ENCODE measurements around the gene TSC1. TPM values are rescaled to one million over a fixed set of nuclear protein-coding genes. Genes with fewer than 3 reads are reported as not detected.

Gene TSC1
- total RNA-seq, 1 donor from 2014 or later: 50.9 TPM

DNA sequence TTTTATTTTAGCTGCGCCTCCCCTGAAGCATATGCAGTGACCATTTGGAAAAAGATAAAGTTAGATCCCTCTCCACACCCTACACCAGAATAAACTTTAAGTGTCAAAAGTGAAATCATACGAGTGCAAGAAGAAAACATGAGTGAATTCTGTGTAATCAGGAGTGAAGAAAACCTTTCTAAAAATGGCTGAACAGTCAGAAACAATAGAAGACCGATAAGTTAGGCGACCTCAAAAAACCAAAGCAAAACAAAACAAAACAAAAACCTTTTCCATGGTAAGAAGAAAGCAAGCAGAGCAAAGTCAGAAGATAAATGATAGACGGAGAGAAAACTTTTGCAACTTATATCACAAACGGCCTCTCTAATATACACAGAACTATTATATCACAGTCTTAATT is 16.6 kb upstream of the TSC1 start:
- Mint-ChIP-seq H3K27me3 (ENCODE audit: low read depth) (peaks cover 32% of the 10 kb centered on the region), H3K27ac (ENCODE audit: unreplicated experiment) (no peak overlapping the region), H3K36me3 (ENCODE audit: low read depth) (no peaks in the 10 kb centered on the region), H3K4me1 (no peaks in the 10 kb centered on the region), H3K9me3 (peaks cover 2% of the 10 kb centered on the region), H3K4me3 (no peak overlapping the region)
- TF ChIP-seq, protein P1, sequence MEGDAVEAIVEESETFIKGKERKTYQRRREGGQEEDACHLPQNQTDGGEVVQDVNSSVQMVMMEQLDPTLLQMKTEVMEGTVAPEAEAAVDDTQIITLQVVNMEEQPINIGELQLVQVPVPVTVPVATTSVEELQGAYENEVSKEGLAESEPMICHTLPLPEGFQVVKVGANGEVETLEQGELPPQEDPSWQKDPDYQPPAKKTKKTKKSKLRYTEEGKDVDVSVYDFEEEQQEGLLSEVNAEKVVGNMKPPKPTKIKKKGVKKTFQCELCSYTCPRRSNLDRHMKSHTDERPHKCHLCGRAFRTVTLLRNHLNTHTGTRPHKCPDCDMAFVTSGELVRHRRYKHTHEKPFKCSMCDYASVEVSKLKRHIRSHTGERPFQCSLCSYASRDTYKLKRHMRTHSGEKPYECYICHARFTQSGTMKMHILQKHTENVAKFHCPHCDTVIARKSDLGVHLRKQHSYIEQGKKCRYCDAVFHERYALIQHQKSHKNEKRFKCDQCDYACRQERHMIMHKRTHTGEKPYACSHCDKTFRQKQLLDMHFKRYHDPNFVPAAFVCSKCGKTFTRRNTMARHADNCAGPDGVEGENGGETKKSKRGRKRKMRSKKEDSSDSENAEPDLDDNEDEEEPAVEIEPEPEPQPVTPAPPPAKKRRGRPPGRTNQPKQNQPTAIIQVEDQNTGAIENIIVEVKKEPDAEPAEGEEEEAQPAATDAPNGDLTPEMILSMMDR (conservative IDR thresholded peaks at IDR 0.05): no peak
- DNase-seq (ENCODE audit: low read depth, low spot score): no peak

DNA sequence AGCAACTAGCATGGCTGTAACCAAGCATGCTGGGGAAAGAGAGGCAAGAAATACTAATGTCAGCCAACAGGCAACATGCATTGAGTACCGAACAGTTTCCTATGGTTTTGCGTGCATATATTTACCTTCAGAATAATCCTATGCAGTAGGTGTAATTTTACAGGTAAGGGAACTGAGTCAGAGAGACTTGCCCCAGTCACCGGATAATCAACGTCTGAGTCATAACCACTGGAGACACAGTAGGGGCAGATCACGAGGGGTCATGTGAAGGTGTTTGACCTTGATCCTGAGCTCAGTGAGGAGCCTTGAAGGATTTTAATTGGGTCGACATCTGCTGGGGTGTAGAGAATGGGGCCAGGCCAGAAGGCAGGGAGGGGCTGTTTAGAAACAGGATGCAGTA is 13.4 kb upstream of the TSC1 start:
- DNase-seq (ENCODE audit: low read depth, low spot score): no peak
- H3K27me3 Mint-ChIP-seq (ENCODE audit: low read depth): peaks cover 29% of the 10 kb centered on the region
- no peaks in the 10 kb centered on the region for H3K4me1 Mint-ChIP-seq
- no peak overlapping the region for H3K27ac Mint-ChIP-seq (ENCODE audit: unreplicated experiment)
- peaks cover 2% of the 10 kb centered on the region for H3K9me3 Mint-ChIP-seq
- TF ChIP-seq, protein P1 (conservative IDR thresholded peaks at IDR 0.05): no peak
- no peaks in the 10 kb centered on the region for H3K36me3 Mint-ChIP-seq (ENCODE audit: low read depth)
- H3K4me3 Mint-ChIP-seq: no peak overlapping the region

DNA sequence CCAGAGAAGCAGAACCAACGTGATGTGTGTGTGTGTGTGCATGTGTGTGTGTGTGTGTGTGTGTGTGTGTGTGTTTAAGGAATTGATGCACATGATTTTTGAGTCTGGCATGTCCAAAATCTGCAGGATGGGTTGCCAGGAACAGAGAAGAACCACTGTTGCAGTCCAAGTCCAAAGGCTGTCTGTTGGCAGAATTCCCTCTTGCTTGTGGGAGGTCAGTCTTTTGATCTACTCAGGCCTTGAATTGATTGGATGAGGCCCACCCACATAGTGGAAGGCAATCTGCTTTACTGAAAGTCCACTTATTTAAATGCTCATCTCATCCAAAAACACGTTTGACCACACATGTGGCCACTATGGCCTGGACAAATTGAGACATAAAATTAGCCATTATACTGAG is 11.4 kb upstream of the TSC1 start:
- H3K27ac Mint-ChIP-seq (ENCODE audit: unreplicated experiment): no peak overlapping the region
- H3K36me3 Mint-ChIP-seq (ENCODE audit: low read depth): no peaks in the 10 kb centered on the region

DNA sequence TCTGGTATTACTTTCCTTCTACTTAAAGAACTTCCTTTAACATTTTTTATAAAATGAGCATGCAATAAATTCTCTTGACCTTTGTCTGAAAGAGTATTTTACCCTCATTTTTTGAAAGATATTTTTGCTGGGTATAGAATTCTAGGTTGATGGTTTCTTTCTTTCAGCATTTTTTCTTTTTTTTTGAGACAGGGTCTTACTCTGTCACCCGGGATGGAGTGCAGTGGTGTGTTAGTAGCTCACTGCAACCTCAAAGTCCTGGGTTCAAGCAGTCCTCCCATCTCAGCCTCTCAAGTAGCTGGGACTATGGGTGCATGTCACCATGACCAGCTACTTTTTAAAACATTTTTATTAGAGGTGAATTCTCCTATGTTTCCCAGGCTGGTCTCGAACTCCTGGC is 10.7 kb upstream of the TSC1 start:
- peaks cover 20% of the 10 kb centered on the region for H3K27me3 Mint-ChIP-seq (ENCODE audit: low read depth)

More for the DNA sequence above, 11.4 kb upstream of the TSC1 start:
- H3K4me1 Mint-ChIP-seq: no peaks in the 10 kb centered on the region
- H3K9me3 Mint-ChIP-seq: peaks cover 2% of the 10 kb centered on the region
- H3K4me3 Mint-ChIP-seq: no peak overlapping the region
- TF ChIP-seq, protein P1 (conservative IDR thresholded peaks at IDR 0.05): no peak
- H3K27me3 Mint-ChIP-seq (ENCODE audit: low read depth): peaks cover 23% of the 10 kb centered on the region
- DNase-seq (ENCODE audit: low read depth, low spot score): no peak

DNA sequence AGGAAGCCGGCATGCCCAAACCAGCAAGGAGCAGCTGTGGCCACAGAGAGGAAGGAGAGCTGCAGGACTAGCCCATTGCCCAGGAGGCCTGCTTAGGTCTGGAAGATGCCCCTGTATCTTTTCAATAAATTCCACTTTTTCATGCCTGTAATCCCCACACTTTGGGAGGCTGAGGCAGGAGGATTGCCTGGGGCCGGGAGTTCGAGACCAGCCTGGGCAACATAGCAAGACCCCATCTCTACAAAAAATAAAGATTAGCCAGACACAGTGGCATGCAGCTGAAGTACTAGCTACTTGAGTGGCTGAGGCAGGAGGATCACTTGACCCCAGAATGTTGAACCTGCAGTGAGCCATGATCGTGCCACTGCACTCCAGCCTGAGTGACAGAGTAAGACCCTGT is 5.3 kb upstream of the TSC1 start:
- Mint-ChIP-seq H3K4me3 (peak overlapping the region; percentile 5), H3K27ac (ENCODE audit: unreplicated experiment) (no peak overlapping the region)

More for the DNA sequence above, 10.7 kb upstream of the TSC1 start:
- Mint-ChIP-seq H3K4me1 (no peaks in the 10 kb centered on the region), H3K27ac (ENCODE audit: unreplicated experiment) (no peak overlapping the region), H3K36me3 (ENCODE audit: low read depth) (no peaks in the 10 kb centered on the region), H3K4me3 (no peak overlapping the region), H3K9me3 (peaks cover 2% of the 10 kb centered on the region)
- DNase-seq (ENCODE audit: low read depth, low spot score): no peak
- TF ChIP-seq, protein P1 (conservative IDR thresholded peaks at IDR 0.05): no peak

More for the DNA sequence above, 5.3 kb upstream of the TSC1 start:
- Mint-ChIP-seq H3K4me1 (peaks cover 10% of the 10 kb centered on the region), H3K9me3 (no peaks in the 10 kb centered on the region), H3K36me3 (ENCODE audit: low read depth) (no peaks in the 10 kb centered on the region), H3K27me3 (ENCODE audit: low read depth) (no peaks in the 10 kb centered on the region)
- TF ChIP-seq, protein P1 (conservative IDR thresholded peaks at IDR 0.05): no peak
- no peak for DNase-seq (ENCODE audit: low read depth, low spot score)

Data from neural crest cell (in vitro differentiated cells).